Activated CD4-positive, alpha-beta T cell treated with anti-CD3 and anti-CD28 coated beads, Interleukin-2, amount 50 U/mL, for 48 hours (primary cell): ENCODE results near the gene CIITA.
"Not testable (repeated sequence)": the region's sequence is repeated elsewhere in the genome, so short reads cannot be mapped to it uniquely, and the experiment has no call there.

Source experiments
- DNase-seq, 2 experiments: peaks; one replicate each; pipeline ENCODE4 v3.0.0-alpha.2; 2020

The CIITA gene, protein sequence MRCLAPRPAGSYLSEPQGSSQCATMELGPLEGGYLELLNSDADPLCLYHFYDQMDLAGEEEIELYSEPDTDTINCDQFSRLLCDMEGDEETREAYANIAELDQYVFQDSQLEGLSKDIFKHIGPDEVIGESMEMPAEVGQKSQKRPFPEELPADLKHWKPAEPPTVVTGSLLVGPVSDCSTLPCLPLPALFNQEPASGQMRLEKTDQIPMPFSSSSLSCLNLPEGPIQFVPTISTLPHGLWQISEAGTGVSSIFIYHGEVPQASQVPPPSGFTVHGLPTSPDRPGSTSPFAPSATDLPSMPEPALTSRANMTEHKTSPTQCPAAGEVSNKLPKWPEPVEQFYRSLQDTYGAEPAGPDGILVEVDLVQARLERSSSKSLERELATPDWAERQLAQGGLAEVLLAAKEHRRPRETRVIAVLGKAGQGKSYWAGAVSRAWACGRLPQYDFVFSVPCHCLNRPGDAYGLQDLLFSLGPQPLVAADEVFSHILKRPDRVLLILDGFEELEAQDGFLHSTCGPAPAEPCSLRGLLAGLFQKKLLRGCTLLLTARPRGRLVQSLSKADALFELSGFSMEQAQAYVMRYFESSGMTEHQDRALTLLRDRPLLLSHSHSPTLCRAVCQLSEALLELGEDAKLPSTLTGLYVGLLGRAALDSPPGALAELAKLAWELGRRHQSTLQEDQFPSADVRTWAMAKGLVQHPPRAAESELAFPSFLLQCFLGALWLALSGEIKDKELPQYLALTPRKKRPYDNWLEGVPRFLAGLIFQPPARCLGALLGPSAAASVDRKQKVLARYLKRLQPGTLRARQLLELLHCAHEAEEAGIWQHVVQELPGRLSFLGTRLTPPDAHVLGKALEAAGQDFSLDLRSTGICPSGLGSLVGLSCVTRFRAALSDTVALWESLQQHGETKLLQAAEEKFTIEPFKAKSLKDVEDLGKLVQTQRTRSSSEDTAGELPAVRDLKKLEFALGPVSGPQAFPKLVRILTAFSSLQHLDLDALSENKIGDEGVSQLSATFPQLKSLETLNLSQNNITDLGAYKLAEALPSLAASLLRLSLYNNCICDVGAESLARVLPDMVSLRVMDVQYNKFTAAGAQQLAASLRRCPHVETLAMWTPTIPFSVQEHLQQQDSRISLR

DNA sequence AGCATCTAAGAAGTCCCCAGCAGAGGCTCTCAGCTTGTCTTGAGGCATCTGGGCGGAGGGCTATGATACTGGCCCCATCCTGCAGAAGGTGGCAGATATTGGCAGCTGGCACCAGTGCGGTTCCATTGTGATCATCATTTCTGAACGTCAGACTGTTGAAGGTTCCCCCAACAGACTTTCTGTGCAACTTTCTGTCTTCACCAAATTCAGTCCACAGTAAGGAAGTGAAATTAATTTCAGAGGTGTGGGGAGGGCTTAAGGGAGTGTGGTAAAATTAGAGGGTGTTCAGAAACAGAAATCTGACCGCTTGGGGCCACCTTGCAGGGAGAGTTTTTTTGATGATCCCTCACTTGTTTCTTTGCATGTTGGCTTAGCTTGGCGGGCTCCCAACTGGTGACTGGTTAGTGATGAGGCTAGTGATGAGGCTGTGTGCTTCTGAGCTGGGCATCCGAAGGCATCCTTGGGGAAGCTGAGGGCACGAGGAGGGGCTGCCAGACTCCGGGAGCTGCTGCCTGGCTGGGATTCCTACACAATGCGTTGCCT, at the start of gene CIITA:
TSS of gene CIITA (plus strand) at position 404 of the 543 bp plus-strand sequence. CDS start at position 533, 129 bp downstream.
- DNase-seq = peak; percentile 57 to 72

DNA sequence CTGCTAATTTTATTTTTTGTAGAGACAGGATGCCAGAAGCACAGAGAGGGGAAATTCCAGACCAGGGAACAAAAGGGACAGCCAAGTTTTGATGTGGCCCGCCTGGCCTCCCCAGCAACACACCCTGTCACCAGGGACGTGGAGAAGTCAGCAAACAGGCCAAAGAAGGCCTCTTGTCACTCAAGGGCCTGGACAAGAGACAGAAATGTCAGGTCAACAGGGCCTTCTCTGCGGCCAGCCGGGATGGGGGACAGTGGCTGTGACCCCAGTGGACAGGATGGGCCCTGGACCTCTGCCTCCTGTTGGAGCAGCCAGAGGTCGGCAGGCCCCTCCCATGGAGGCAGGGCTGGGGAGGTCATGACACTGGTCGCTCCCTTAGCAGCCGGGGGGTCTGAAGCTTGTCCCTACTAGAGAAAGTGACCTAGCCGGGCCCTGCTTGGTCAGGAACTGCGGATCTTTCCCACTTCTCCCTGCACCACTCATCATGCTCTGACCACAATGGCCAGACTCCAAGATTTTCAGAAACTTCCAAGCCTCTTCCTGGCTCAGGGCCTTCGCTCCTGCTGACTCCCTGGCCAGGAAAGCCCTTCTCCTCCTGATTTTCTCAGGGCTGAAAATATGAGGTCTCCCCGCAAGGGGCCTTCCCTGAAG, 49.2 kb upstream of the CIITA start:
- no peak for DNase-seq

DNA sequence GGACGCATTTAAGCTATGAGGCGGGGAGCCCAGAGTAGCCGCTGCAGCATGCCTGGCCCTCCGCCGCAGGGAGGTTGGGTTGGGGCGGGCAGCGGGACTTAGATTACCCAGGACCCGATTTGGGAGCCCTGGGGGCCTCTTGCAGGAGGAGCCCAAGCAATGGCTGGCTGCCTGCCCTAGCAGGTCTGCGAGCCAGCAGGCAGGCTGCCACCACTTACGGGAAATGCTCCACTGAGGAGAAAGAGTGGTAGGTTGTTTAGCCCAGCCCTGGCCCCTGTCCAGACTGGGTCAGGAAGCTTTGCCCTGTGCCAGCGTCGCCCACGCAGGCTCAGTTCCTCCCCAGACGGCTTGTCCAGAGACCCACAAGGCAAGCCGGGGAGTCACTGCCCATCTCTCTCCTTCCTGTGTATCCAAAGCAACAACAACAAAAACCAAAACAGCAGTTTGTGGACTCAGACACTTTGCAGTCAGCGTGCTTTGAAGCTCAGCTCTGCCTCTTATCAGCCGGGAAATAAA, 48.1 kb upstream of the CIITA start:
- no peak for DNase-seq

DNA sequence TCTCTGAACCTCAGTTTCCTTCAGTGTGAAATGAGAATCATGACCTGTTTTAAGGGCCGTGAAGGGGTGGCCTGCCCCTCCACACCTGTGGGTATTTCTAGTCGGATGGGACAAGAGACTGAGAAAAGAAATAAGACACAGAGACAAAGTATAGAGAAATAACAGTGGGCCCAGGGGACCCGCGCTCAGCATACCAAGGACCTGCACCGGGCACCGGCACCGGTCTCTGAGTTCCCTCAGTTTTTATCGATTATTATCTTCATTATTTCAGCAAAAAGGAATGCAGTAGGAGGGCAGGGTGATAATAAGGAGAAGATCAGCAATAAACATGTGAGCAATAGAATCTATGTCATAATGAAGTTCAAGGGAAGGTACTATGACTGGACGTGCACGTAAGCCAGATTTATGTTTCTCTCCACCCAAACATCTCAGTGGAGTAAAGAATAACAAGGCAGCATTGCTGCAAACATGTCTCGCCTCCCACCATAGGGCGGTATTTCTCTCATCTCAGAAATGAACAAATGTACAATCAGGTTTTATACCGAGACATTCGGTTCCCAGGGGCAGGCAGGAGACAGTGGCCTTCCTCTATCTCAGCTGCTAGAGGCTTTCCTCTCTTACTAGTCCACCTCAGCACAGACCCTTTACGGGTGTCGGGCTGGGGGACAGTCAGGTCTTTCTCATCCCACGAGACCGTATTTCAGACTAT, 47.5 kb upstream of the CIITA start:
- not testable (repeated sequence) for DNase-seq

DNA sequence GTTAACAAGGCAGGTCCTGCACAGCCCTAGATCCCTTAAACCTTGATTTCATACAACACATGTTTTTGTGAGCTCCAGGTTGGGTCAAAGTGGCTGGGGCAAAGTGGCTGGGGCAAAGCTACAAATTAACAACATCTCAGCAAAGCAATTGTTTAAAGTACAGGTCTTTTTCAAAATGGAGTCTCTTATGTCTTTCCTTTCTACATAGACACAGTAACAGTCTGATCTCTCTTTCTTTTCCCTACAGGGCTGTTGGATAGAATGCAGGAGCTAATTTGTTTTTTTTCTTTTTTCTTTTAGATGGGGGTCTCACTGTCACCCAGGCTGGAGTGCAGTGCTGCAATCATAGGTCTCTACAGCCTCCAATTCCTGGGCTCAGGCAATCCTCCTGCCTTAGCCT, 46.8 kb upstream of the CIITA start:
- not testable (repeated sequence) for DNase-seq

DNA sequence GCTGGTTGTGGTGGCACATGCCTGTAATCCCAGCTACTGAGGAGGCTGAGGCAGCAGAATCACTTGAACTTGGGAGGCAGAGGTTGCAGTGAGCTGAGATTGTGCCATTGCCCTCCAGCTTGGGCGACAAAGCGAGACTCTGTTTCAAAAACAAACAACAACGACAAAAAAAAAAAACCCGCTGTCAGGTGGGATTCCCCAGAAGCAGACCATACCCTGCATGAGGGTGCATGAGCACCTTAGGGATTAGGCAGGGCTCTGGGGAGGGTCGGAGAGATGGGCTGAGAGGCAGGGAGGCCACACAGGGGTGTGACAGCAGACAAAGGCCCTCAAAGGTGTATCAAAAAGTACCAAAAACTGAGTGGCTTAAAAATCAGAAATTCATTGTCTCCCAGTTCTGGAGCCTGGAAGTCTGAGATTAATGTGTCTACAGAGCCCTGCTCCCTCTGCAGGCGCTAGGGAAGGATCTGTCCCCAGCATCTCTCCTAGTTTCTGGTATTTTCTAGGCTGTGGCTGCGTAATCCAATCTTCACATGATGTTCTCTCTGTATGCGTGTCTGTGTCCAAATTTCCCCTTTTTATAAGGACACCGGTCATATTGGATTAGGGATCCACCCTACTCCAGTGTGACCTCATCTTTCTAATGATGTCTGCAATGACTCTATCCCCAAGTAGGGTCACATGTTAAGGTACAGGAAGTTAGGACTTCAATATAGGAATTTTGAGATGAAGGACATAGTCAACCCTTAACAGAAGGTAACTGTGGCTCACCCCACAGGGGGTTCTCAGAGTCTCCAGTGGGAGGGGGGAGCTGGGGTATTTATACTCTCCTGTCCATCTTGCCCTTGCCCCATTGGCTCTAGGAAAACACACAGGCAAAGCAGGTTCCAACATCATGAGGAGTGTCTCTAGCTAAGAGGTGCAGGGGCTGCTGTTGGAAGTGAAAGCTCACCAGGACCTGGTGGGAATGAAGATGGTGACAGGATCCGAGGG, 44.8 kb upstream of the CIITA start:
- no peak for DNase-seq

DNA sequence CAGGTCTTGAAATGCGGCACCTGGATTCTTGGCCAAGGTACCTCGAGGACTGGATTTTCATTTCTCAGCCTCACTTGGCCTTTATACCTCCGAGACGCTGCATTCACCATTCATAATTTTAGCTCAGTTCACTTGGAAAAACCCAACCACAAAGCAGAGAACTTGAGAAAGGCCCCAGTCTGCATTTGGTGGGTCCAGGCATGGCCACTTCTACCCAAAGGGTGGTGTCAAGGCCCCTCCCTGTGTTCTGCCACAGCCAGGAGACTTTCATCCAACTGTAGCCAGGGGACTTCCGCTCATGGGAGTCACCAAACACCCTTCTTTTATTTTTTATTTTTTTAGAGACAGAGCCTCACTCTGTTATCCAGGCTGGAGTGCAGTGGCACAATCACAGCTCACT, 43.7 kb upstream of the CIITA start:
- no peak for DNase-seq

DNA sequence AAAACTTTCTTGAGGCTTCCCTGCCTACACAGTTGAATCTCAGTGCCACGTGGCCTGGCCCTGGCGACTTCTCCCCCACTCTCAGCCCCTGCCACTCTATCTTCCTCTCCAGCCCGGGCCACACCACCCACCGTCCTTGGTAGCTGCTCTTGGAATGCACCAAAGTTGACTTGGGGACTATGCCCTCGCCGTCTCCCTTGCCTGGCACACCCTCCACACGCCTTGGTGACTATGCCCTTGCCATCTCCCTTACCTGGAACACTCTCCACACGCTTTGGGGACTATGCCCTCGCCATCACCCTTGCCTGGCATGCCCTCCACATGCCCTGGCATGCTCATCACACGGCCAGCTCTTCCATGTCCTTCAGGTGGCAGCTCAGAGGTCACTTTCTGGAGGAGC, 42.9 kb upstream of the CIITA start:
- DNase-seq = no peak

DNA sequence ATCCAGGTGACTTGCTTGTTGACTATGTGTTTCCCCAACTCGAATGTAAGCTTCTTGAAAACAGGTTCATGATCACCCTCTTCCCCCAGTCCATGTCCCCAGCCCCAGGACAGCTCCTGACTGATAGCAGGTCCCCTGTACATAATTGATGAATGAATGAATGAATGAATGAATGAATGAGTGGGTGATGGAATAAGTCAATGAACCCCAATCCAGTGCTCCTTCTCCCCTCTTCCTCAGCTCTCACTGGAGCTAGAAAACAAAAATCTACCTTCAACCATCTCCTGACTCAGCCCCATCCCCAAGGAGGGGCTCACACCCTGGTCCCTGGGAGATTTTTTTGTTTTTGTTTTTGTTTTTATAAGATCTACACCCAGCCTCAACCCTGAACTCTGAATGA, 42.2 kb upstream of the CIITA start:
- no peak for DNase-seq

DNA sequence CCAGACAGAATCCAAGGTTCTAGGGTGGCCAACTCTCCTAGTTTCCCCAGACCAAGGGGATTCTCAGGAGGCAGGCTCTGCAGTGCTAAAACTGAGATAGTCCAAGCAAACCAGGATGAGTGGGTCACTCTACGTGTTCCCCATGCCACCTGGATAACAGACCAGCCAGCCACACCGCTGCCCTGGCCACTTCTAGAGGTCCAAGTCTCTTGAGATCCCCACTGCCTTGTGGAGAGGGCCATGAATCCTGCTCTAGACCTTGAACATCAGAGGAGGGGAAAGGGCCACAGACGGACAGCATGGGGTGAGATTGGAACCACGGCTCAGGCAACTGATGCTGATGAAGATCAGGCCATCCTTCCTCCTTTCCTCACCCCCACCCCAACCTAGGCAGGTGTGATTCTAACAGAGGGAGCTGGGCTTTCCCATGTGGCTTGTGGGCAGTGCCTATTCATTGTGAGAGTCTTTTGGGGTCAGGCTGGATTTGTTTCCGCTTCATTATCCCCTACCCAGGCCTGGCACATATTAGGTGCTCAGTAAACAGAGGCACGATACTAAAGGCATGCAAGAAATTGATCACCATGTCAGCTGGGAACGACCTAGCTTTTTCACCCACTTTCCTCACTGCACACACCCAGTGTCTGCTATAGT, 41.6 kb upstream of the CIITA start:
- peak; percentile 34 to 53 for DNase-seq

DNA sequence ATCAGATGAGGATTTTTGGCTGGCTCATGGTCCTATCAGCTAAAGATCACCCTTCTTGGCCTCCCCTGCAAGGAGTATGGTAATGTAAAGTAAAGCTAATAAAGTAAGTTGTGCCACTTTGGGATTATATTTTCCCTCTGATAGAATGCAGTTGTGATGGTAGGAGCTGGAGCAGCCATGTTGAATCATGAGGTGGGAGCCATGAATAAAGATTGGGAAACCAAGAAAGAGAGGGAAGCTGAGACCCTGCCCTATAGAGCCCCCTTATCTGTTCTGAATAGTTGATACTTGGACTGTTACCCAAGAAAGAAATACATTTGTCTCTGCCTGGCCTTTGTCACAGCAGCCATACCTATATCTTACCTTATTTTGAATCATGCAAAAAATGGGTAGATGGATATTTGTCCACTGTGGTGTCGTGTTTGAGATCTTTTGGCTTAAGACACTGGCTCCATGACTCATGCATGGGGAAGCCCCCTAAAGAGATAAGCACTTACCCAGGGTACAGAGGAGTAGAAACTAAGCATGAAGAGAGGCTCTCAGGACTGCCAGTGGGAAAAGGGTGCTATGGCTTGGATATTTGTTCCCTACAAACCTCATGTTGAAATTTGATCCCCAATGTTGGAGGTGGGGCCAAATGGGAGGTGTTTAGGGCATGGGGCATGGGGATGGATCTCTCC, 40.7 kb upstream of the CIITA start:
- DNase-seq = no peak

DNA sequence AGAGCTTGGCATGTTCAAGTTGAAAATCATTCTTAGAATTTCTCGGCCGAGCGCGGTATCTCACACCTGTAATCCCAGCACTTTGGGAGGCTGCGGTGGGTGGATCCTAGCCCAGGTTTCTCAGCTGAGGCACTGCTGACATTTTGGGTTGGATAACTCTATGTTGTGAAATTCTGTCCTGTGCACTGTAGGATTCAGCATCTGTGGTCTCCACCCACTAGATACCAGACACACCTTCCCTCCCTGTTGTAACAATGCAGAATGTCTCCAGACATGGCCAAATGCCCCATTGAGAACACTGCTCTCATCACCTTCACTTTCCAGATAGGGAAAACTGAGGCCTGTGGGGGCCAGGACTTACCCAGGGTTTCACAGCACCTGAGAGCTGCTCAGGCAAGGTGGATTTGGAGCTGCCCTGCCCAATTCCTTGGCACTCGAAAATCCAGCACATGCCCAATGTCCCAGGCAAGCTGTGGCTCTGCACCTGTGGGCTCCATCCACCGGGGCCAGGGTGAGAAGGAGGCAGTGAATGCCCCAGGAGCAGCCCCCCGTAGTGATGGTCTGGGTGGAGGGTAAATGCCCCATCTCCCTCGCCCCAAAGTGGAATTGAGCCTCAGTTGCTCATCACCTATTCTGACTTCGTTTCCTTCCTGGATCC, 38.3 kb upstream of the CIITA start:
- no peak for DNase-seq

DNA sequence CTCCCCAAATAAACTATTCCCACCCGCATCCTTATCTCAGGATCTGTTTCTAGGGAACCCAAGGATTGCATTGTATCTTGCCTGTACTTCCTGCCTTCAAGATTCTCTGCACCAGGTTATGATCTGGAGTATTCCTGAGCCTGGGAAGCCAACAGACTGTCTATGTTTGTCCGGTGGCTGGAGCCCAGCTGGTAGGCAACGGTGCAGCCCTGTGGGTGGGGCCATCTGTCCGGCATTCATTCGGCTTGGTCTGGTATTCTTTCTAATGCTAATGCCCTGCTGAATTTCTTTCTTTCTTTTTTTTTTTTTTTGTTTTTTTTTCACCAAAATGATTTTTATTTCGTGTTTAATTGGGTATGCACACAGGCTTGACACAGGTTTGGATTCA, 37.7 kb upstream of the CIITA start:
- no peak for DNase-seq

DNA sequence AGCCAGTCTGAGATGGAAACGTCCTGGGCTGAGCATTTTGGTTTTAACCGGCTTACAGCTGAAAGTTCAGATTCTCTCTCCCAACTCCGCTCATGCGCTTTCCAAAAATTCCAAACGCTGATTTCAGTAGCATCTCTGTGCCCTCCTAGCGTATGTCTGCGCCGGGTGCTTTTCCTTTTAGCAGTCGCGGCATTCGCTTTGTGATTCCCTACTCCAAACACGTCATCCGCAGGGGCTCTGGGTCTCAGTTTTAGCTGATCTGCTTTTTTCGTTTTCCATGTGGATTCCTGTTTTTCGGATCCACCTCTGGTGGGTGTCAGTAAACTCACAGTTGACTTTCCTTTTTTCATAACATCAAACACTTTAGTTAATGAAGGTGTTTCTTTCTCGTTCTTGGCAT, 36.3 kb upstream of the CIITA start:
- no peak for DNase-seq

DNA sequence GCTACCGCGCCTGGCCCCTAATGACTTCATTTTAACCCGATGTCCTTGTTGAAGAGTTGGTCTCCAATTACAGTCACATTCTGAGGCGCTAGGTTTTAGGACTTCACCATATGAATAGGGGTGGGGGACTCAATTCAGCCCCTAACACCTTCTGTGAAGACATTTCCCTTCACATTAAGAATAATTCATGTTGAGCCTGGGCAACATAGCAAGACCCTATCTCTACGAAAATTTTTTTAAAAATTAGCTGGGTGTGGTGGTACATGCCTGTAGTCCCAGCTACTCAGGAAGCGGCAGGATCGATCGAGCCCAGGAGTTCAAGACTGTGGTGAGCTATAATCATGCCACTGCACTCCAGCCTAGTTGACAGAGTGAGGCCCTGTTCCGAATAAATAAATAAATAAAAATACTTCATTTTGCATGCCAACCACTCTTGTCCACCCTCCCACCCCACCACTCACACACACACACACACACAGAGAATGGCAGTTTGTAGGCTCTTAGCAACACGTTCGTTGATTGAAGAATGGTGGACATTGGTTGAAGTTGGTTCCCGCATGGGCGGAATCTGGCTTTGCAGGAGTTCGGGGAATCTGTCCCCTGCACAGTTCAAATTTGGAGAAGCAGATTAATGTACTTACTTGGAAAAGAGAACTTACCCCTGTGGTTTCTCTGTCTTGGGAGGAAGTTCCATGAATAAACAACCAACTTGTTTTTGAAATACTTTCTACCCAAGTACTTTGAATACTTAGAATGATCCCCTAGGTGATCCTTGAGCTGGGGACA, 30.6 kb upstream of the CIITA start:
- DNase-seq = no peak

DNA sequence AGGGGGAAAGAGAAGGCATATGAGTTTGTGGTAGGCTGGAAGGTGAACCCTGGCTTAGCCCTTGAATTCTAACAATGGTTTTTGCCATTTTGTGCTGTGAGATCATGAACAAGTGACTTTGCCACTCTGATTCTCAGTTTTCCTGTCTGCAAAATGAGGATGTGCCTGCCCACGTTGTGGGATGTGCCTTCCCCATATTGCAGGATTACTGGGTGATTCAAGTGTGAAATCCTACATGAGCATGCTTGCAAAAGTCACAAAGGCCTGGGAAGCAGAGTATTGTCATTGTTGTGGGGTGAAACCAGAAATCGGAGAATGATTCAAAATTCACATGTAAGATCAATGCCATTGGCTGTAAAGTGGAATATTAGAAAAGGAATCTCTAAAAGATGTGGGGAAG, 29.8 kb upstream of the CIITA start:
- no peak for DNase-seq

DNA sequence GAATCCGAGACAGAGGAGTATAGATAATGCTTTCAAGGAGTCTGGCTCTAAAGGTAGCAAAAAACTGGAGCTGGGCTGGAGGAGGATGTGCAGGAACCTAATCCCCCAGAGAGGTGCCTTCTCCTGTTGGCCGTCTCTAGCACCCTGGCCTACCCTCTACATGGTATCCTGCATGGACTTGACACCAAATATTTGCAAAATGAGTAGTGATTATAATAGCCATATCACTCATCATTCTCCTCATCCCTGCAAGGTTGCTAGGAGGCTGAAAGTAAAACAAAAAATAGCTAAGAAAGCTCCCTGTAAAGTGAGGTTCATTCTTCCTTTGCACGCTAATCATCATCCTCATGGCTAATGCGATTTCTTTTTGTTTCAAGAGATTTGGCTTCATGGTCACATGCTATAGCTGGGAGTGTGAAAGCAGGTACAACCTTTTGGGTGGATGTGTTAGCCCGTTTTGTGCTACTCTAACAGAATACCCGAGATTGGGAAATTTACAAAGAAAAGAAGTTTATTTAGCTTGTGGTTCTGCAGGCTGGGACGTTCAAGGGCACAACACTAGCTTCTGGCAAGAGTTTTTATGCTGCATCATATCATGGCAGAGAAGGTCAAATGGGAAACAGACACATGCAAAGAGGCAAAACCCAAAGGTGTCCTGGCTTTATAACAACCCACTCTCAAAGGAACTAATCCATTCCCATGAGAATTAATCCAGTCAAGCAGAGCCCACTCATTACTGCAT, 27.1 kb upstream of the CIITA start:
- no peak for DNase-seq
